Measurements from ENCODE around the gene KIF19. TPM values are rescaled to one million over a fixed set of nuclear protein-coding genes. Genes with fewer than 3 reads are reported as not detected.

Gene KIF19
- total RNA-seq, 1 donor = not detected

- Histone ChIP-seq H2AFZ (ENCODE audit: low read length) (no peak overlapping the region), H3K79me2 (ENCODE audit: insufficient read depth, low read length) (no peaks in the 10 kb centered on the region), H3K27ac (ENCODE audit: low read depth, low read length) (no peak overlapping the region), H3K36me3 (ENCODE audit: insufficient read depth, low read length) (no peaks in the 10 kb centered on the region), H3K9me3 (ENCODE audit: low read depth, low read length) (no peaks in the 10 kb centered on the region), H4K20me1 (ENCODE audit: insufficient read depth, low read length) (no peaks in the 10 kb centered on the region), H3K27me3 (ENCODE audit: insufficient read depth, low read length) (no peaks in the 10 kb centered on the region), H3K4me3 (ENCODE audit: insufficient read depth, low read length) (no peak overlapping the region), H3K4me2 (ENCODE audit: insufficient read depth, low read length) (no peak overlapping the region), H3K4me1 (ENCODE audit: insufficient read depth, low read length) (no peaks in the 10 kb centered on the region)
- DNase-seq (ENCODE audit: insufficient read length, low spot score, missing footprints) = peak; percentile 88
- TF ChIP-seq CTCF (IDR thresholded peaks at IDR 0.05; ENCODE audit: extremely low read depth, low read depth, low read length) = no peak
Measured at GRCh38 chr17:74343526-74344284, 17.7 kb downstream of the KIF19 start.

- Histone ChIP-seq H3K27ac (ENCODE audit: low read depth, low read length) (no peak overlapping the region), H3K79me2 (ENCODE audit: insufficient read depth, low read length) (no peaks in the 10 kb centered on the region), H3K4me3 (ENCODE audit: insufficient read depth, low read length) (no peak overlapping the region), H3K4me1 (ENCODE audit: insufficient read depth, low read length) (no peaks in the 10 kb centered on the region), H2AFZ (ENCODE audit: low read length) (no peak overlapping the region), H3K27me3 (ENCODE audit: insufficient read depth, low read length) (no peaks in the 10 kb centered on the region), H3K36me3 (ENCODE audit: insufficient read depth, low read length) (no peaks in the 10 kb centered on the region), H4K20me1 (ENCODE audit: insufficient read depth, low read length) (no peaks in the 10 kb centered on the region), H3K9me3 (ENCODE audit: low read depth, low read length) (no peaks in the 10 kb centered on the region), H3K4me2 (ENCODE audit: insufficient read depth, low read length) (no peak overlapping the region)
- no peak for TF ChIP-seq CTCF (IDR thresholded peaks at IDR 0.05; ENCODE audit: extremely low read depth, low read depth, low read length)
- no peak for DNase-seq (ENCODE audit: insufficient read length, low spot score, missing footprints)
Measured at GRCh38 chr17:74344658-74345057, 18.6 kb downstream of the KIF19 start.

- TF ChIP-seq CTCF (IDR thresholded peaks at IDR 0.05; ENCODE audit: extremely low read depth, low read depth, low read length) = no peak
Measured at GRCh38 chr17:74345433-74346241, 19.6 kb downstream of the KIF19 start.

GRCh38 chr17:74347646-74348045, 21.6 kb downstream of the KIF19 start:
- Histone ChIP-seq H3K9me3 (ENCODE audit: low read depth, low read length) (no peaks in the 10 kb centered on the region), H3K36me3 (ENCODE audit: insufficient read depth, low read length) (no peaks in the 10 kb centered on the region), H4K20me1 (ENCODE audit: insufficient read depth, low read length) (no peaks in the 10 kb centered on the region), H3K4me2 (ENCODE audit: insufficient read depth, low read length) (no peak overlapping the region), H3K4me1 (ENCODE audit: insufficient read depth, low read length) (no peaks in the 10 kb centered on the region), H3K79me2 (ENCODE audit: insufficient read depth, low read length) (no peaks in the 10 kb centered on the region), H3K27ac (ENCODE audit: low read depth, low read length) (no peak overlapping the region), H3K4me3 (ENCODE audit: insufficient read depth, low read length) (no peak overlapping the region), H3K27me3 (ENCODE audit: insufficient read depth, low read length) (no peaks in the 10 kb centered on the region), H2AFZ (ENCODE audit: low read length) (no peak overlapping the region)
- no peak for TF ChIP-seq CTCF (IDR thresholded peaks at IDR 0.05; ENCODE audit: extremely low read depth, low read depth, low read length)
- DNase-seq (ENCODE audit: insufficient read length, low spot score, missing footprints) = no peak

More at GRCh38 chr17:74345433-74346241, 19.6 kb downstream of the KIF19 start:
- H3K79me2 ChIP-seq (ENCODE audit: insufficient read depth, low read length) = no peaks in the 10 kb centered on the region
- no peaks in the 10 kb centered on the region for H3K27me3 ChIP-seq (ENCODE audit: insufficient read depth, low read length)
- H3K36me3 ChIP-seq (ENCODE audit: insufficient read depth, low read length) = no peaks in the 10 kb centered on the region
- H3K4me1 ChIP-seq (ENCODE audit: insufficient read depth, low read length) = no peaks in the 10 kb centered on the region
- DNase-seq (ENCODE audit: insufficient read length, low spot score, missing footprints) = no peak
- H3K9me3 ChIP-seq (ENCODE audit: low read depth, low read length) = no peaks in the 10 kb centered on the region
- H3K4me2 ChIP-seq (ENCODE audit: insufficient read depth, low read length) = no peak overlapping the region
- no peaks in the 10 kb centered on the region for H4K20me1 ChIP-seq (ENCODE audit: insufficient read depth, low read length)
- no peak overlapping the region for H3K4me3 ChIP-seq (ENCODE audit: insufficient read depth, low read length)
- no peak overlapping the region for H2AFZ ChIP-seq (ENCODE audit: low read length)
- H3K27ac ChIP-seq (ENCODE audit: low read depth, low read length) = no peak overlapping the region

All from osteoblast (primary cell).